Measurements from ENCODE around the gene VKORC1L1. TPM values are rescaled to one million over a fixed set of nuclear protein-coding genes. Genes with fewer than 3 reads are reported as not detected.
A peak's percentile ranks its signal among the peaks of the same experiment; 100 is the strongest.
"Not testable (repeated sequence)": the region's sequence is repeated elsewhere in the genome, so short reads cannot be mapped to it uniquely, and the experiment has no call there.

Gene VKORC1L1
- 27.9 and 31.0 TPM in 2 replicates for total RNA-seq

- H3K27me3 Mint-ChIP-seq: peaks cover 1% of the 10 kb centered on the region
- DNase-seq: peak; percentile 98
- peaks cover 8% of the 10 kb centered on the region for H3K4me1 Mint-ChIP-seq
- no peaks in the 10 kb centered on the region for H3K9me3 Mint-ChIP-seq
- peaks cover 3% of the 10 kb centered on the region for H3K36me3 Mint-ChIP-seq (ENCODE audit: low read depth)
- intact Hi-C loops (cut with micrococcal nuclease): loop anchor here (1.0 to 5.0 kb wide), 3 partner anchors 123 to 1124 kb away; partner anchors contain the start of genes SBDS and TYW1
- H3K4me3 Mint-ChIP-seq: peak within 1 kb of the TSS; percentile 87
- peak within 1 kb of the TSS; percentile 88 for H3K27ac Mint-ChIP-seq
Observed at GRCh38 chr7:65872776-65873581, at the start of gene VKORC1L1. VKORC1L1 (plus strand) TSS chr7:65873074; CDS start chr7:65873372, 298 bp downstream.

DNA sequence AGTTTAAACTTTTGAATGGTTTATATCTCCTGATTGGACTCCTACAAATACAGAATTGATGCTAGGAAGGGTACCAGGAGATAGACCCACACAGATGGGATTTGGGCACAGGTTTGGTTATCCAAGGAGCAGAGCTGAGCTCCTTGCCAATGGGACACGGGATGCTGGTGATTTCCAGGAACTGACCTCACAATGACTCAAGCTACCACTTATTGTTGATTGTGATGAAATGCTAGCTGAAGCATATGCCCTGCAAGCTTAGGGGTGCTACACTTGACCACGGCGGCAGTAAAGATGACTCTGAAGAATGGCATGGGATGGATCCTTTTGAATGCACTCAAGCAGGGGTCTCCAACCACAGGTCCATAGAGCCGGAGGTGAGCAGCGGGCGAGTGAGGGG, 45.5 kb upstream of the VKORC1L1 start:
- no peak overlapping the region for H3K4me3 Mint-ChIP-seq
- no peaks in the 10 kb centered on the region for H3K4me1 Mint-ChIP-seq
- H3K36me3 Mint-ChIP-seq (ENCODE audit: low read depth): no peaks in the 10 kb centered on the region
- no peak overlapping the region for H3K27ac Mint-ChIP-seq
- intact Hi-C loops (cut with micrococcal nuclease): no loop called here
- H3K27me3 Mint-ChIP-seq: no peaks in the 10 kb centered on the region
- no peaks in the 10 kb centered on the region for H3K9me3 Mint-ChIP-seq
- DNase-seq: no peak

DNA sequence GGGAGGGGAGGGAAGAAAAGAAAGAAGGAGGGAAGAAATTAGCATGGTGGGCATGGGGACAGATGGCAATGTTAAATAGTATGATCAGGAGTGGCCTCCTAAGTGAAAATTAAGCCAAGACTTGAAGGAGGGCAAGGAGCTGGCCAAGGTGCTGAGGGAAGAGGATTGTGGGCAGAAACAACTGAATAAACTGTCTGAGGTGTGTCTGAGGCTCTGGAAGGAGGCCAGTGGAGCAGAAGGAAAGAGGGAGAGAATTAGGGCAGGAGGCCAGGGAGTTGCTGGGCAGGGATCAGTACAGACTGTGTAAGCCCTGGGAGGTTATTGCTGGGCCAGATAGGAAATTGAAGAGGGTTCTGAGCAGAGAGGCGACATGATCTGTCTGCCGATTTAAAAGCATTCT, 40.6 kb upstream of the VKORC1L1 start:
- Mint-ChIP-seq H3K27ac (no peak overlapping the region), H3K9me3 (no peaks in the 10 kb centered on the region), H3K36me3 (ENCODE audit: low read depth) (no peaks in the 10 kb centered on the region), H3K4me1 (peaks cover 5% of the 10 kb centered on the region), H3K4me3 (no peak overlapping the region), H3K27me3 (no peaks in the 10 kb centered on the region)
- intact Hi-C loops (cut with micrococcal nuclease): no loop called here
- peak; percentile 60 for DNase-seq

DNA sequence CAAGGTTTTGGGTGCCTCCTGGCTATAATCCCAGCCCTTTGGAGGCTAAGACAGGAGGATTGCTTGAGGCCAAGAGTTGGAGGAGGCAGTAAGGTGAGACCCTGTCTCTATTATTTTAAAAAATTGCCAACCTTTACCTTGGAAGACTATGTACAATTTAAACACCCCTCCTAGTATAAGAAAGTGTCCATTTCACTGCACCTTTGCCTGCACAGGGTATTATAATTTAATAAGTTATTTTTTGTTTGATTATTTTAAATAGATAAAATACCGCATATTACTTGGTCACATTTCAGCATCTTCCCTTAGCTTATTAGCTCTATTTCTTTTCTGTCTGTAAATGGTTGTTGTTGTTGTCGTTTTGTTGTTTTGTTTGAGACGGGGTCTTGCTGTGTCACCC, 36.2 kb upstream of the VKORC1L1 start:
- intact Hi-C loops (cut with micrococcal nuclease); H3K27me3 Mint-ChIP-seq; H3K4me1 Mint-ChIP-seq; H3K36me3 Mint-ChIP-seq (ENCODE audit: low read depth); H3K9me3 Mint-ChIP-seq; H3K4me3 Mint-ChIP-seq; H3K27ac Mint-ChIP-seq; DNase-seq: not testable (repeated sequence)

DNA sequence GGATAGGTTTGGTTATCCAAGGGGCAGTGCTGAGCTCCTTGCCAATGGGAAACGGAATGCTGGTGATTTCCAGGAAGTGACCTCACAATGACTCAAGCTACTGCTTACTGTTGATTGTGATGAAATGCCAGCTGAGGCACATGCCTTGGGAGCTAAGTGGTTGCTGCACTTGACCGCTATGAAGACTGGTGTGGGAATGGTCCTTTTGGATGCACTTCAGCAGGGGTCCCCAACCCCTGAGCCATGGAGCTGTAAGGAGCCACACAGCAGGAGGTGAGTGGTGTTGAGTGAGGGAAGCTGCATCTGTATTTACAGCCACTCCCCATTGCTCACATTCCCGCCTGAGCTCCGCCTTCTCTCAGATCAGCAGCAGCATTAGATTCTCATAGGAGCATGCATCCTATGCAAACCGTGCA, 35.3 kb upstream of the VKORC1L1 start:
- intact Hi-C loops (cut with micrococcal nuclease); H3K4me1 Mint-ChIP-seq: not testable (repeated sequence)

GRCh38 chr7:65839846-65840245, 33.0 kb upstream of the VKORC1L1 start:
- Mint-ChIP-seq H3K36me3 (ENCODE audit: low read depth) (peaks cover 3% of the 10 kb centered on the region), H3K4me3 (no peak overlapping the region), H3K9me3 (no peaks in the 10 kb centered on the region), H3K27ac (no peak overlapping the region), H3K27me3 (no peaks in the 10 kb centered on the region), H3K4me1 (peaks cover 5% of the 10 kb centered on the region)
- intact Hi-C loops (cut with micrococcal nuclease): no loop called here
- no peak for DNase-seq

More for the DNA sequence above, 35.3 kb upstream of the VKORC1L1 start:
- H3K27me3 Mint-ChIP-seq; DNase-seq; H3K27ac Mint-ChIP-seq; H3K36me3 Mint-ChIP-seq (ENCODE audit: low read depth); H3K9me3 Mint-ChIP-seq; H3K4me3 Mint-ChIP-seq: not testable (repeated sequence)

- Mint-ChIP-seq H3K4me3 (no peak overlapping the region), H3K36me3 (ENCODE audit: low read depth) (peaks cover 3% of the 10 kb centered on the region), H3K9me3 (no peaks in the 10 kb centered on the region), H3K4me1 (peaks cover 2% of the 10 kb centered on the region), H3K27ac (no peak overlapping the region), H3K27me3 (no peaks in the 10 kb centered on the region)
- intact Hi-C loops (cut with micrococcal nuclease): no loop called here
- DNase-seq: no peak
Observed at GRCh38 chr7:65840446-65840845, 32.4 kb upstream of the VKORC1L1 start.

DNA sequence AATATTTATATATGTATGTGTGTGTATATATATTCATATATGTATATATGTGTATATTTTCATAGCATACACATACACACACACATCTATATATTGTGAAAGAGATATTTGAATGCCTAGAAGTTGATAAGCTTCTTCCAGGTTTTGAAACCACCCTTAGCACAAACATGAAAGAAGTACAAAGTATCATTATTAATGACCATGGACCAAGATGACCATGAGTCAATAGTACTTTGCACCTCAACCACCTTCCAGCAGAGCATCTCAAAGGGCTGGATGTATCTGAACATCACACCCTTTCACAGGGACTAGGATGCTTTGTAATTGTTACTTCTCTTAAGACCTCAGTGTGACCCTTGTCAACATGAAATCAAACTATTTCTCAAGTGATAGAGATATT, 29.3 kb upstream of the VKORC1L1 start:
- H3K4me3 Mint-ChIP-seq; H3K4me1 Mint-ChIP-seq; DNase-seq; intact Hi-C loops (cut with micrococcal nuclease); H3K27ac Mint-ChIP-seq; H3K36me3 Mint-ChIP-seq (ENCODE audit: low read depth); H3K9me3 Mint-ChIP-seq; H3K27me3 Mint-ChIP-seq: not testable (repeated sequence)

DNA sequence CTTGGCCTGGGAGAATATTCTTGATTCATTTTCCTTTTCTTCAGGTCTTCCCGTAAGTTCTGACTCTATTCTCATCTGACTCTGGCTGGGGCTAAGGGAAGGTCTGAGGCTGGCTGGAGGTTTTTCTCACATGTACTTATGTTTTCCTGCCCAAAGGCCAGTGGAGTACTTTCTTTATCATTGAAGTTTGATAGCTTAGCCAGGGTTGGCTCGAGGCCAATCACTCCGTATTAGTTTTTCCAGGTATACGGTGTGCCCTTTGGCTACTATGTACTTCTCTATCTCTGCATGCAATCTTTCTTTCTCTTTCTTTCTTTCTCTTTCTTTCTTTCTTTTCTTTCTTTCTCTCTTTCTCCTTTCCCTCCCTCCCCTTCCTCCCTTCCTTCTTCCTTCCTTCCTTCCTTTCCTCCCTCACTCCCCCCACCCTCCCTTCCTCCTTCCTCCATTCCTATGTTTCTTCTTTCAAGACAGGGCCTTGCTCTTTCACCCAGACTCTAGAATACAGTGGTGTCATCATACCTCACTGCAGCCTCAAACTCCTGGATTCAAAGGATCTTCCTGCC, 26.8 kb upstream of the VKORC1L1 start:
- Mint-ChIP-seq H3K27me3 (no peaks in the 10 kb centered on the region), H3K9me3 (no peaks in the 10 kb centered on the region), H3K4me1 (no peaks in the 10 kb centered on the region), H3K27ac (no peak overlapping the region), H3K4me3 (no peak overlapping the region), H3K36me3 (ENCODE audit: low read depth) (no peaks in the 10 kb centered on the region)
- intact Hi-C loops (cut with micrococcal nuclease): no loop called here
- no peak for DNase-seq

GRCh38 chr7:65853426-65853825, 19.4 kb upstream of the VKORC1L1 start:
- intact Hi-C loops (cut with micrococcal nuclease); H3K27ac Mint-ChIP-seq; H3K9me3 Mint-ChIP-seq; H3K36me3 Mint-ChIP-seq (ENCODE audit: low read depth); H3K4me3 Mint-ChIP-seq; DNase-seq; H3K27me3 Mint-ChIP-seq; H3K4me1 Mint-ChIP-seq: not testable (repeated sequence)

- H3K4me1 Mint-ChIP-seq; H3K9me3 Mint-ChIP-seq; H3K27ac Mint-ChIP-seq; H3K4me3 Mint-ChIP-seq; intact Hi-C loops (cut with micrococcal nuclease); H3K27me3 Mint-ChIP-seq; DNase-seq; H3K36me3 Mint-ChIP-seq (ENCODE audit: low read depth): not testable (repeated sequence)
Observed at GRCh38 chr7:65853892-65854291, 19.0 kb upstream of the VKORC1L1 start.

- intact Hi-C loops (cut with micrococcal nuclease); H3K27me3 Mint-ChIP-seq; H3K9me3 Mint-ChIP-seq; H3K4me3 Mint-ChIP-seq; DNase-seq; H3K4me1 Mint-ChIP-seq; H3K27ac Mint-ChIP-seq; H3K36me3 Mint-ChIP-seq (ENCODE audit: low read depth): not testable (repeated sequence)
Observed at GRCh38 chr7:65857321-65857894, 15.5 kb upstream of the VKORC1L1 start.

- H3K9me3 Mint-ChIP-seq; H3K4me1 Mint-ChIP-seq; H3K27me3 Mint-ChIP-seq; DNase-seq; H3K36me3 Mint-ChIP-seq (ENCODE audit: low read depth); H3K27ac Mint-ChIP-seq; intact Hi-C loops (cut with micrococcal nuclease); H3K4me3 Mint-ChIP-seq: not testable (repeated sequence)
Observed at GRCh38 chr7:65858660-65859059, 14.2 kb upstream of the VKORC1L1 start.

DNA sequence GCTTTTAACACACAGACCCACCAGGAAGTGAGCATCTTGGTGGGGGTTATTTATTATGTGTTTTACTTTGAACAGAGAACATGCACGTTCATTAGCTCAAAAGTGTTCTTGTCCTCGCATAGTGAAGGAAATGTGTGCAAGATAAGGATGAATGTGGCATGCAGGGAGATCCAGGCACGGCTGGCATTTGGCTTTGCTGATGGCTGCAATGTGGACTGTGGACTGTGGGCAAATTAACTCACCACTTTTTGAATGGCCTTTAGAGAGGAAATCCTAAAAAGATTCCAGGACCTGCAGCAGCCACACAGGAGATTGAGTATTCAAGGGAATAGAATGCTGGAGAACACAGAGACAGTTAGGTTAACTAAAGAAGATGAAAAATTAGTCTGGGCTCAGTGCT, 6.6 kb upstream of the VKORC1L1 start:
- H3K9me3 Mint-ChIP-seq; H3K36me3 Mint-ChIP-seq (ENCODE audit: low read depth); DNase-seq; H3K4me3 Mint-ChIP-seq; H3K27me3 Mint-ChIP-seq; H3K27ac Mint-ChIP-seq; intact Hi-C loops (cut with micrococcal nuclease); H3K4me1 Mint-ChIP-seq: not testable (repeated sequence)
